Upper lobe of right lung (tissue), 1 donor: ENCODE results near the gene CDC42EP3. TPM values are rescaled to one million over a fixed set of nuclear protein-coding genes. Genes with fewer than 3 reads are reported as not detected.

Experiments
- ATAC-seq: fragments of 200-7000 bp; cut with Tn5 transposase; one replicate; pipeline ENCODE4 v1.9.1; 2020; ENCODE audit warnings: mild to moderate bottlenecking, moderate library complexity
- DNase-seq: peaks from one replicate; pipeline ENCODE4 v3.0.0-alpha.2; 2020
- H3K27ac ChIP-seq: fragments of 200-600 bp; one replicate; pipeline ENCODE4 v1.8.0; 2022
- H3K27me3 ChIP-seq: fragments of 200-600 bp; one replicate; pipeline ENCODE4 v1.8.0; 2022; ENCODE audit warnings: mild to moderate bottlenecking
- H3K36me3 ChIP-seq: fragments of 200-600 bp; one replicate; pipeline ENCODE4 v1.8.0; 2022
- H3K4me1 ChIP-seq: fragments of 200-600 bp; one replicate; pipeline ENCODE4 v1.8.0; 2022
- H3K4me3 ChIP-seq: fragments of 200-600 bp; one replicate; pipeline ENCODE4 v1.8.0; 2022; ENCODE audit warnings: mild to moderate bottlenecking
- H3K9me3 ChIP-seq: fragments of 200-600 bp; one replicate; pipeline ENCODE4 v1.8.0; 2022
- CTCF ChIP-seq: fragments of 200-600 bp; IDR thresholded peaks from one replicate; pipeline ENCODE4 v1.8.0; 2022; ENCODE audit warnings: antibody characterized with exemption
- intact Hi-C: fragments of 100-400 bp; cut with DNase I; formaldehyde crosslinking; loops from one replicate; pipeline ENCODE4 v1.11.0; 2022
- total RNA-seq: library from RNA; stranded (reverse); fragmentation: NEBNext Ultra II Directional; extraction: Animal tissue kit (Norgen Biotek cat#: 25700); gene quantifications from one replicate; pipeline ENCODE4 v1.2.1, GENCODE V29; 2021
- donor health status: DM: no; HTN: yes; CAD: no; lungs with severe emphysema.

Gene CDC42EP3
- total RNA-seq, 1 donor from 2014 or later, result 71.1 TPM

DNA sequence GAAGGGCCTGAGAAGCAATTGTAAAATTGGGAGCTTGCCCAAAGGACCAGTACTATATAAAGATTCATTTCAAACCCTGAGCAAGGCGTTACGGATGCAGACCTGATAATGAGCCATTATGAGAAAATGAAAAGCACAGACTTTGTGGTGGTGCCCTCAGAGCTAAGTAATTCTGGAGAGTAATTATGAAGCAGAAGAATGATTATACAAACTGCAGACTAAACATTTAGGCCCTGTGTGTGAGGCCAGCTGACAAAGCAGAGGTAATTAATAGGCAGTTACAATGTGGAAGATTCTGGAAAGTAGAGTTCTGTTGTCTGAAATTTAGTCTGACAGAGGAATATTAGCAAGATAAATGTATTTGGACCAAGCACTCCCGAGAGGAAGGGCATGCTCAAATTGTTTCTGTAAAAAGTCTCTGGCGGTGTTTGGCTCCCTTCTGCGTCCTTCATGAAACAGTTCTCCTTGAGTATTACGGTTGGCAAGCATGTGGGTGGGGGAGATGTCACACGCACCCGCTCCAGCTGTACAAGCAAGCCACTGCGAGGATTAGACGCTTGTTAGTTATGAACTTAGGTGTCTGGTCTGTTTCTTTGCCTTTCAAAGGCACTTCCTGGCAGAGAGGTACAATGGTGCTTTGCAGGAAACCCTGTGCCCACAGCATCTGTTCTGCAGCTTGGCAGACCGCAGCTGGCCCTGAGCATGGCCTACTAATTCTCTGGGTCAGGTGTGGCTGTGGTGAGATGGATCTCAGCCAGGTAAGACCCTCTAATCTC lies 45.5 kb downstream of the CDC42EP3 start:
- DNase-seq, result no peak
- Histone ChIP-seq H3K4me3 (no peak overlapping the region), H3K27me3 (no peaks in the 10 kb centered on the region), H3K9me3 (no peaks in the 10 kb centered on the region), H3K36me3 (no peaks in the 10 kb centered on the region), H3K4me1 (peaks cover 25% of the 10 kb centered on the region), H3K27ac (peak overlapping the region; percentile 53)
- ATAC-seq, result peak; percentile 38
- no peak for TF ChIP-seq CTCF
- intact Hi-C loops, result no loop called here

DNA sequence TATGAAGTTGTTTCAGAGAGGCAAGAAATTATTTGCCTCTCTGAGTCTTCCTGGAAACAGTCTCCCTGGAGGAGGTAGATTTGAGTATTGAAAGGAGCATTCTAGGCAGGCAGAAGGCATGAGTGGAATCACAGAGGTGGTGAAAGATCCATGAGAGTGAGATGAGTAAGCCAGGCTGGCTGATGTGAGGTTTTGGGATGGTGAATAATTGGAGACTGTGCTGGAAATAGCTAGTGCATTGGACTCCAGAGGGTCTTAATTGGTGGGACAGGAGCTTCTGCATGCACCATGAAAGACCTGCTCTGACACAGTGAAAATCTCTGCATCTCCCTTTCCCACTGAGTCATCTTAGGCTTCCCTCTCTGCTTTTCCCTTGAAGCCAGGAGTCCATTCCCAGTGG lies 46.3 kb downstream of the CDC42EP3 start:
- peak overlapping the region; percentile 14 for H3K27ac ChIP-seq
- no peaks in the 10 kb centered on the region for H3K27me3 ChIP-seq
- intact Hi-C loops, result no loop called here
- DNase-seq (no peak), ATAC-seq (no peak)
- no peaks in the 10 kb centered on the region for H3K9me3 ChIP-seq
- H3K4me1 ChIP-seq, result peaks cover 25% of the 10 kb centered on the region
- no peak overlapping the region for H3K4me3 ChIP-seq
- H3K36me3 ChIP-seq, result no peaks in the 10 kb centered on the region
- TF ChIP-seq CTCF, result no peak

- Histone ChIP-seq H3K27me3 (no peaks in the 10 kb centered on the region), H3K27ac (no peak overlapping the region), H3K36me3 (no peaks in the 10 kb centered on the region), H3K9me3 (no peaks in the 10 kb centered on the region), H3K4me1 (peaks cover 25% of the 10 kb centered on the region), H3K4me3 (no peak overlapping the region)
- ATAC-seq (peak; percentile 64), DNase-seq (no peak)
- no peak for TF ChIP-seq CTCF
- intact Hi-C loops, result no loop called here
Measured at GRCh38 chr2:37623971-37624900, 47.2 kb downstream of the CDC42EP3 start.

DNA sequence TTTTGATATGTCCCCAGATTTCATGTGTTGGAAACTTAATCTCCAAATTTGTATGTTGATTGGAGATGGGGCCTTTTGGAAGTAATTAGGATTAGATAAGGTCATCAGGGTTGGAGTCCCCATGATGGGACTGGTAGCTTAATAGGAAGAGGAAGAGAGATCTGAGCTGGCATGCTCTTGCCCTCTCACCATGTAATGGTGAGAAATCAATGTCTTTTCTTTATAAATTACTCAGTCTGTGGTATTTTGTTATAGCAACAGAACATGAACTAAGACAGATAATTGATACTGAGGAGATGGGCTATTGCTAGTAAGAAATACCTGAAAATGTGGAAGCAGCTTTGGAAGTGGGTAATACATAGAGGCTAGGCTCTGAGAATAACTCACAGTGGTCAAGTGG lies 48.0 kb downstream of the CDC42EP3 start:
- Histone ChIP-seq H3K4me3 (no peak overlapping the region), H3K9me3 (no peaks in the 10 kb centered on the region), H3K27ac (no peak overlapping the region), H3K36me3 (no peaks in the 10 kb centered on the region), H3K27me3 (no peaks in the 10 kb centered on the region), H3K4me1 (peaks cover 25% of the 10 kb centered on the region)
- TF ChIP-seq CTCF, result no peak
- ATAC-seq (no peak), DNase-seq (no peak)
- intact Hi-C loops, result no loop called here

GRCh38 chr2:37622450-37623100 lies 48.9 kb downstream of the CDC42EP3 start:
- intact Hi-C loops, result no loop called here
- DNase-seq, result no peak
- peaks cover 25% of the 10 kb centered on the region for H3K4me1 ChIP-seq

More at GRCh38 chr2:37622450-37623100, 48.9 kb downstream of the CDC42EP3 start:
- H3K9me3 ChIP-seq, result no peaks in the 10 kb centered on the region
- H3K27me3 ChIP-seq, result no peaks in the 10 kb centered on the region
- ATAC-seq, result no peak
- H3K36me3 ChIP-seq, result no peaks in the 10 kb centered on the region
- H3K27ac ChIP-seq, result no peak overlapping the region
- no peak for TF ChIP-seq CTCF
- no peak overlapping the region for H3K4me3 ChIP-seq
